GM21528 (cell line): ENCODE data around the gene ZMIZ1.

Source experiments
- ATAC-seq: cut with Tn5 transposase; IDR thresholded peaks from one replicate; pipeline ENCODE4 v1.9.1; 2021; ENCODE audit warnings: mild to moderate bottlenecking, moderate library complexity; ENCODE audit not compliant: unreplicated experiment, low FRiP score

The ZMIZ1 gene

DNA sequence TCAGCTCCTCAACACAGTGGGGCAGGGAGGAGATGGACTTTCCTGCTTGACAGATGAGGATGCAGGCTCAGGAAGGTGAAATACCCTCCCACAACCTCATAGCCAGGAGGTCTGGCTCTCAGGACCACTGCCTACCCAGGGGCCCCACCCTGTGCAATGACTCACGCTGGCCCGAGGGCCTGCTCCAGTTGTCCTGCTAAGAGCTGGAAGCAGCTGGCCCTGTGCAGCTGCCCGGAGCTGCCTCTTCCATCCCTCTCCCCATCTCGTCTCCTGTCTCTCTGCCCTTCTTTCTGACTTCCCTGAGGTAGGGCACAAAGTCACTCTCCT is 123.9 kb downstream of the ZMIZ1 start:
- ATAC-seq, result no peak

DNA sequence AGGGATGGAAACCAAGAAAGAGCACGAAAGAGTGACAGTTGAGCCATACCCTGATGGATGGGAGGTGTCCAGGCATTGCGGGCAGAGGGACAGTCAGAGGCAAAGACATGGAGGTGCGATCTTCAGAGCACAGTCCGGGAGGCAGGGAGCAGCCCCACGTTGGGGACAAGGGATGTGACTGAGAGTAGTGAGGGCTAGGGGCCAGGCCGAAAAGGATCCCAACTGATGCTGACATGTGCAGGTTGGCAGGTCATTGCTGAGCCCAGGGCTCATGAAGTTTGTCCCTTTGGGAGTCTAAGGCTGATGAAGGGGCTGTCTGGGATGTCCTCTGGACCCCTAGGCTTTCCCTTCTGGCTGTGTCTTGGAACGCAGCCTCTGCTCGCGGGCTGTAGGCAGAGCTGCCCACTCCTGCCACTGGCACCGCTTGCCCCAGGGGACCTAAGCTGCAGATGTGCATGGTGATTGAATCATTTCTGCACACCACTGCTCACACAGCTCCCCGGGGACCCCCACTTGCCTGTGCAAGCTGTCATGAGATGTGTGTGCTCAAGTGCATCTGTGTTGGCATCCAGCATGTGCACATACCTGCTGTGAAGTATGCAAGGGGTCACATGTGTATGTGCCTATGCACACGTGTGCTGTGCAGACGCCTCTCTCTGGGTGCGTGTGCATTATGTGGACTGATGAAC is 125.1 kb downstream of the ZMIZ1 start:
- no peak for ATAC-seq

GRCh38 chr10:79195091-79195923 is 126.5 kb downstream of the ZMIZ1 start:
- peak; percentile 83 for ATAC-seq

DNA sequence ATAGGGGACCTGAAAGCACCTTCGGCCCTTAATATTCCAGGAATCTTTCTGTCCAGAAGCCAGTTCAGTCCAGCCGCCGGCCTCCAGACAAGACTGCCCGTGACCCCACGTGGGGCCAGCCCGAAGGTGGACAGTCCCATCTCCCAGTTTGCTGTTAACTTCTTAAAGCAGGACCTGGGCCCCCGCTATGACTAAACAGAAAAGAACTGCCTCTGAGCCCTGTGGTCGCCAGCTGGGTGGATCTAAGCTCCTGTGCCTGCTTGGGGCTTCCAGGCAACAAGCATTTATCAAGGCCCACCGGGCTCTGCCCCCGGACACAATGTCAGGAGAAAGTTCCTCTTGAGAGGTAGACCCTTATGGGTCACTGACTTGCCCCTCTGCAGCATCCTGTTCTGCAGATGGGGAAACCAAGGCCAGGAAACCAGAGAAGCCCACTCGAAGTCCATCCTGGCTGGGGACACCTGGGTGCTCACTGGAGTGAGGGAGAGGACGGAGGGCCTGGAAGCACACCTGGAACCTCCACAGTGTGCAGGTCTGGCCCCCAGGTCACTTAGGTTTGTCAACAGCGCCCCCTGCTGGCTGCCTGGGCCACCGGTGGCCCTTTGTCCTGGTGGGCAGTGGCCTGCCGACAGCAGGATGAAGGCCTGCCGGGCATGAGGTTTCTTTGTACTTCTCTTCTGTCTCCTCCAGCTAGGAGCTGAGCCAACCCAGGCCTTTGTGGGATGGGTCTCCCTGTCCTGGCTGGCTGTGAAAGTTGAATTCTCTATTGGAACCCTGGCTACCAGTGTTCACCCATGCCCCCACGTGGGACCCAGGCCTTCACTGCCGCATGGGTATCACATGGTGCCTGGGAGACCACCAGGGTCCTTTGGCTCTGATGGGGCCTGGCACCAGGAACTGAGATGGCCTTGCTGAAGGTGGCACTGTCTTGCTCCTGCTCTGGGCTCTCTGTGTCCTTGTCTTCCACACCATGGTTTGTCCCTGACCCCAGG is 128.0 kb downstream of the ZMIZ1 start:
- no peak for ATAC-seq

- no peak for ATAC-seq
Measured at GRCh38 chr10:79197558-79197957, 128.8 kb downstream of the ZMIZ1 start.

GRCh38 chr10:79200346-79200745 is 131.6 kb downstream of the ZMIZ1 start:
- ATAC-seq, result no peak

DNA sequence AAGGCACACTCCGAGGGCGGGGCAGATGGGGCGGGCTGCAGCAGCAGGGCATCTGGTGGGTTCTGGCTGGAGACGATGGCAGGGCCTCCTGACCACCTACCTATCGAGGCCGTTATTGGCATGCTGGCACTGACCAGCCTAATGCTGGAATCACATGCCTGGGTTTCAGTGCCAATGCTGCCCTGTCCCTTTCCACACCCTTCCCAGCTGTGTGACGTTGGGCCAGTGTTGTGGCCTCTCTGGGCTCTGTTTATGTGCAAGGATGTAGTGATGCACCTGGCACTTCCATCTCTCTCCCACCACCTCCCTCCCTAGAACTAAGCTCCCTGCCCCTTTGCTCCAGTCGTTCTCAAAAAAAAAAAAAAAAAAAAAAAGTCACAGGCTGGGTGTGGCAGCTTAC is 132.9 kb downstream of the ZMIZ1 start:
- no peak for ATAC-seq

GRCh38 chr10:79202188-79203013 is 133.6 kb downstream of the ZMIZ1 start:
- ATAC-seq, result no peak

DNA sequence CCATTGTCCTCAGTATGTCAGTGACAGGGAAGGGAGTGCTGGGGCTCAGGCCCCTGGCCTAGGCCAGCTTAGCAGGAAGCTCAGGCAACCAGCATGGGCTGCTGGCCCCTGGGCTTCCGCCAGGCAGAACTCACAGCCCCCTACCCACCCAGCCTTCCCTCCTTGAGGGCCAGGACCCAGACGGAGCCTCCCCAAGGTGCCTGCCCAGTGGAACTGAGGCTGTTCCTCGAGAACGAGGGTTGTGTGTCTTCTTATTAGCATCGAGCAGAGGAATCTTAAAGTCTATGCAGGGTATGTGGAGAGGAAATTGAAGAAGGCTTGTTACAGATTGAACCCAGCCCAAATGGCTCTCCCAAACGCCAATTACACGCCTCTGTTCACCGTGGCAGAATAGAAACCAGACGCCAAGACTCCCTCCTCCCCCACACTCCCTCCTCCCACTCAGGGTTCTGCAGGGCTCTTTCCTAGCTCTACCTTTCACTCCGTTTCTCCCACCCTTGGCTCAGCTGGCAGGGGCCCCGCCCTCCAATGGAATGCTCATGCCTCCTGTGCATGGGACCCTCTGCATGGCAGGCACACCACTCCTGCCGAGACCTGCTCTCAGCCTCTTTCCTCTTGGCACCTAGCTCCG is 134.4 kb downstream of the ZMIZ1 start:
- no peak for ATAC-seq

GRCh38 chr10:79203833-79204232 is 135.1 kb downstream of the ZMIZ1 start:
- no peak for ATAC-seq

GRCh38 chr10:79206300-79207095 is 137.7 kb downstream of the ZMIZ1 start:
- no peak for ATAC-seq

DNA sequence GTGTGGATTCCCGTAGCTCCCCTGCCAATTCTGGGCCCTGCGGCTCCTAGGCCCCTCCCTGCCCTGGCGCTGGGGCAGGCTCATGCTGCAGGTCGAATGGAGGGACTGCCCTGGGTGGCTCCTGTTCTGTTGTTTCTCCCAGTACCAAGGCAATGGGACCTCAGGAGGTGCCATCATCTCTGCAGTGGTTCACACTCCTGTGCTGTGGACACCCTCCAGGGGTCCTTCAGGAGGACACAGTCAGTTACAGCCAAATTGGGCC is 138.3 kb downstream of the ZMIZ1 start:
- ATAC-seq, result no peak

GRCh38 chr10:79207726-79208125 is 139.0 kb downstream of the ZMIZ1 start:
- no peak for ATAC-seq

DNA sequence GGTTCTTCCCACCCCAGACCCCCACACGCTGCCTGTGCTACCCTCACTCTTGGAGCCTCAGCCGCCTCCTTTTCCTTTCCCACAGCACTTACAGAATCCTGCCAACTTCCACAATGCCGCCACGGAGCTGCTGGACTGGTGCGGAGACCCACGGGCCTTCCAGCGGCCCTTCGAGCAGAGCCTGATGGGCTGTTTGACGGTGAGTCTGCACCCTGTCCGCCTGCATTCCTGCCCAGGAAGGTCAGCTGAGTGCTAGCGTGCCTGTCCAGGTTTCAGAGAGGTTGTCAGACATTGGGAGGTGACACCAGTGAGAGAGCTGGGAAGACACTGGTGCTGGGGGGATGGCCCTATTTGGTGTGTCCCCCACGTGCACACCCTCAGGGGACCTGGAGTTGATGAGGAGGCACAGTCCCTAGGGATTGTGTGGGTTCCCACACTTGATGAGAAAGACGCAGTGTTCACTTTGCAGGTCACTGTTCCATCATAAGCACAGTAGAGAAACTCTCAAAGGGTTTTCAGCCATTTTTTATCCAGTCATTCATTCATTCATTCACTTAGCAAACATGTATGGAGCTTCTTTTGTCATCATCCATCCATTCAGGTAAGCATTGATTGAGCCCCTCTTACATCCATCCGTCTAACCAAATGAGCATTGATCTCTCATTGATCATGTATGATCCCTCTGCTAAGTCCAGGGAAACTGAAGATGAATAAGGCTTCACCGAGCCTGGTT is 139.7 kb downstream of the ZMIZ1 start:
- ATAC-seq, result no peak

- ATAC-seq, result no peak
Measured at GRCh38 chr10:79209340-79209739, 140.6 kb downstream of the ZMIZ1 start.

DNA sequence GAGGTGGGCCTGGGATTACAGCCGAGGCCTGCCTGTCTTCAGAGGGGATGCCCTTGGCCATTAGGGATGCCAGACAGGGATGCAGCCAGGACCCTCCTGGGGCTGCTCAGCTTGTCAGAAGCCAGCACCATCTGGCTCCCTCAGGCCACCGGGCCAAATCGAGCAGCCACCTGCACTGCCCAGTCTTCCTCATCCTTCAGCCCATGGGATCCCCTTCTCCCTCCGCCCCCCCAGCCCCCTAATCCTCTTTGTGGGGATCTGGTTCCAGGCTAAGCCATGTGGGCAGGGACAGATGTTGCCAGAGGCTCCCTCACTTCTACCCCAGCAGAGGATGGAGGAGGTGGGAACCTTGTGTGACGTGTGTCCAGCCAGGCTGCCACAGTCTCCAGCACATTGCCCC is 141.1 kb downstream of the ZMIZ1 start:
- ATAC-seq, result no peak

DNA sequence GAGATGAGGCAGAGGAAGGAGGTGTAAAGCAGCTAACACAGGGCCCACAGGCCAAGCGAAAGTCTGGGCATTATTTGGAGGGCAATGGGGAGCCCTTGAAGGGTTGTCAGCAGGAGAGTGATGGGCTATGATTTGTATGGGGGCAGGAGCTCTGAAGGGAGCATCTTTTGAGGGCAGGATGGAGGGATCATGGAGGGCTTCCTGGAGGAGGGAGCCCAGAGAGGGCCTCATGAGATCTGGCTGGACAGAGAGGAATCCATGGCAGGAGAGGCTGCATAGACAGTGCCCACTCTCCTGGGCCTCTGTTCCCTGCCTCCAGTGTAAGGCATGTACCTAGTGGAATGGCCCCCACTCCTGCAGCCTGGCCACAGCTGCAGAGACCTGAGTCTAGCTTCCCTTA is 141.9 kb downstream of the ZMIZ1 start:
- no peak for ATAC-seq

DNA sequence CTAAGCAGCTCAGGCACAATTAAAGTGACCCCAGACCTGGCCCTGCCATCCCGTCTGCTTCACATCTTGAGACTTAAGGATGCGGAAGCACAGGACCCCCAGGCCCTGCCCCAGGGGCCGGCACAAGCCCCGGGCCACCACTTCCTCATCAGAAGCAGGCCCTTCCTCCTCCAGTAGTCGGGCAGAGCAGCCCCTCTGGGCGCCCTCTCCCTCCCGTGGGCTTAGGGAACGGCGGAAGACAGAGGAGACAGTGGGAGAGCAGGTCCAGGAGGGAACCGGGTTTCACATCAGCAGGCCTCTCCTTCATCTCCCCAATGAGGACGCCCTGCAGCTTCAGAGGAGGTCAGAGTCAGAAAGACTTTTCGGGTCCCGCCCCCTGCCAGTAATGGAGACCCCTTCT is 142.8 kb downstream of the ZMIZ1 start:
- no peak for ATAC-seq

DNA sequence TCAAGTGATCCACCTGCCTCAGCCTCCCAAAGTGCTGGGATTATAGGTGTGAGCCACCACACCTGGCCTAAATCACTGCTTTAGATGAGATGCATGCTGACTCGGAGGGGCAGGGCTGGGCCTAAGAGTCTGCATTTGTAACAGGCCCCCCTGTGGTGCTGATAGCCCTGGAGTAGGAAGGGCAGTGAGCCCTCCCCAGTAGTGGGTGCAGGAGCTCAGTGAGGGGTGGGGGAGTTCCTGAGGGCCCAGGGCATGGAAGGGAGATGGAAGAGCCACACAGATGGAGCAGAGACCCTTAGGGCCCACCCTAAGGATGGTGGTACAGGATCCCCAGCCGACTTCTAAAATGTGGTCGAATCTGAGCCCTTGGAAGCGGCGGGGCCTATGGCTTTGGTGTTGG is 146.8 kb downstream of the ZMIZ1 start:
- ATAC-seq, result no peak
